Suppressor macrophage treated with lipopolysaccharide for 4 hours (primary cell): ENCODE data around the gene LCN15.

ENCODE experiments used
- DNase-seq: peaks from one replicate; pipeline ENCODE4 v3.0.0-alpha.2; 2020

LCN15 gene

DNA sequence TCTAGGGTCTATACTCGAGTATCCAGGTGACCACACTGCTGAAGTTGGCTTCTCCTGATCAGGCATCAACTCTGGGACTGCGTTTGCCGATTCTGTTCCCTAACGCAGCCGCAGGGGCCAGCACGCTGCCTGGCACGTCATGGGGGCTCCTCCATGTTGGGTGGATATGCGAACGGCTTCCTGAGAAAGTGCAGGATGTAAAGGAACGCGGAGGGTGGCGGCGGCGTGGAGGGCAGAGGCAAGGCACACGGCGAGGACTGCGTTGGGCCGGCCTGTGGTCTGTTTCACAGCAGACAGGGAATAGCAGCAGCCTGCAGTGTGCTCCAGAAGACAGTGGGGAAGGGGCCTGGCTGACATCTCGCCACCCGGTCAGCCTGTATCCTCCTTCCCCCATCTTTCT is 25.4 kb downstream of the LCN15 start:
- DNase-seq: no peak

DNA sequence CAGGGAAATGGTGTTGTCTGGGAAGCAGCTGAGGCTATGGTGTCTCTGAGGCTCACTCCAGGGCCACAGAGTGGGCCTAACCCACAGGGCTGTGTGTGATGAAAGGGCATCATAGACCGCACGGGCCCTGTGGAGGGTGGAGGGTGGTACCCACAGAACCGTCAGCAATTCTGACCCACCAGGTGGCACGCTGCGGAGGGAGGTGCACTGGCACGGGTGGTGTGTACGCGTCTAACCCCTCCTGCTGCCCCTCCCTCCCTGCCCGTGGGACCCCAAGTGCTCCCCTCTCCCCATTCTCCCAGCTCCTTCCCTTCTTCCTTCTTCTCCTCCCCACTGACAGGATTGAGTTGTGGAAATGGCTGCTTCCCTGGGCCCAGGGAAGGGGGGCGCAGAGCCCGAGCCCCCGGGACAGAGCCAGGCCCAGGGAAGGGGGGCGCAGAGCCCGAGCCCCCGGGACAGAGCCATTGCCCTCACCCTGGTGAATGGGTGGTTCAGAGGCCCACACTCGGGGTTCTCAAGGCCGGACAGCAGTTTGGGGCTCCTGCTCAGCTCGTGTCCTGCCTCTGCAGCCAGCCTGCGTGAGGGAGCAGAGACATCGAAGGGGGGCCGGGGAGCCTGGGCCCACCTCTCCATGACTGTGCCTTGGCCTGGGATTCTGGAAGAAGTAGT is 28.4 kb downstream of the LCN15 start:
- DNase-seq: no peak

DNA sequence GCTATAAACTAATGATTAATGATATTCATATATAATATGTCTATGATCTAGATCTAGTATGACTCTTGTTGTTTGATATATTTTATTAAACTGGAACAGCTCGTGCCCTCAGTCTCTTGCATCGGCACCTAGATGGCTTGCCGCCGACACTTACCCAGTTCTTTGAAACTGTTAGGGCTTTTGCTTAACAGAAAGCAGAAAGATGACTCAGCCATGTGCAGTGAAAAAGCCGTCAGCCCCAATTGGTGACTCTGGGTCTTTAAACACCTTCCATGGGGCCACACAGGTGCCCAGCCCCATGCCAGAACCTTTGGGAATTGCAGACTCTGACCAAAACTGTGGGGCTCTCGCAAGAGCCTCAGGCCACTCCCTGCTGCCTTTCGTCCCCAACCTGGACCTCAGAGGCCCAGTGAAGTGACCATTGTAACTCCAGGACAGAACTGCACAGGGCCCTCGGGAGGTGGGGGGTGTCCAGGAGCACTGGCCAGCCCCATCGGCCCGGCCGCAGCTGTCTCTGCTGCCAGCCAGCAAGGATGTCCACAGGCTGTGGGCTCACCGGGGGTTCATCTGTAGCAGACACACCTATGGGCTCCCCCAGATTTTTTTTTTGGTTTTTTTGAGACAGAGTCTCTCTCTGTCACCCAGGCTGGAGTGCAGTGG is 29.4 kb downstream of the LCN15 start:
- DNase-seq: no peak

DNA sequence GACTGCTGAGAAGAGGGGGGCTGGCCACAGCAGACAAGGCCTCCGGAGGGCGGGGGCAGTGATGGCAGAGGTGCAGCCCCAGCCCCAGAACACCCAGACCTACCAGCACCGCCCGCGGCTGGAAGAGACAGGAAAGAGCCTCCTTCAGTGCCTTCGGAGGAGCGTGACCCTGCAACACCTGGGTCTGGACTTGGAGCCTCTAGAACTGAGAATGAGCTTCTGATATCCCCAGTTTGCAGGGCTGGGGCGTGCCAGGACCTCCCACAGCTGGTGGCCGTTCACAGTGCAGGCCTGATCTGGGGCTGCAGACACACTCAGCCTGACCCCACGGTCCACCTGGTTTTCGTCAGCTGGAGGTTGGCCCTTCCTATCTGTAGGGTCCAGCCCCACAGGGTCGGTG is 30.7 kb downstream of the LCN15 start:
- DNase-seq: no peak

DNA sequence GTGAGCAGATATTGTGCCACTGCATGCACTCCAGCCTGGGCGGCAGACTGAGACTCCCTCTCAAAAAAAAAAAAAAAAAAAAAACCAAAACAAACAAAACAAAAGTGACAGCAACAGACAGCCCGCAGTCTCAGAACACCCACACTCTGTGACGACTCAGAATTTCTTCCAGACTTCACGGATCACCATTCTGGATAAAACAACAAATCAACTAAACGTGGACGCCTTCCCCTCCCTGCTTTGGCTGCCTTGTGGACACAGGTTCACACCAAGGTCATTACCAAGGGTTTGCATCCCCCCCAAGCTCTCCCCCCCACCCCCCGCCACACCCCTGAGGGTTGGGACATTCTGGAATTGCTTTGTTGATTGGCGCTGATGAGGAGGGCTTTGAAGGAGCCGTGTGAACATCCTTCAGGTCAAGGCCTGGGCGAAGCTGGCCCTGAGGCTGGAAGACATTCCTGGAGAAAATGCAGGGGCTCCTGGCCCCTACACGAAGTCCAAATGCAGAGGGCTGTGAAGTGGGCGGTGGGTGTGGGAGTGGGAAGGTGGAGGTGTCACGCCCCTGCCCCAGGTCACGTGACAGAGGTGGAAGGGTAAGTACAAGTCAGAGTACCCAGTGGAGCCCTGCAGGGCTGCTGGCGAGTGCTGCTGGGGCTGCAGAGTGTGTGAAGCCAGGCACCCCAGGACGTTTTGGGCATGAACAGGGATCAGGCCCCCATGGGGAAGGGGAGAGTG is 31.7 kb downstream of the LCN15 start:
- DNase-seq: no peak

DNA sequence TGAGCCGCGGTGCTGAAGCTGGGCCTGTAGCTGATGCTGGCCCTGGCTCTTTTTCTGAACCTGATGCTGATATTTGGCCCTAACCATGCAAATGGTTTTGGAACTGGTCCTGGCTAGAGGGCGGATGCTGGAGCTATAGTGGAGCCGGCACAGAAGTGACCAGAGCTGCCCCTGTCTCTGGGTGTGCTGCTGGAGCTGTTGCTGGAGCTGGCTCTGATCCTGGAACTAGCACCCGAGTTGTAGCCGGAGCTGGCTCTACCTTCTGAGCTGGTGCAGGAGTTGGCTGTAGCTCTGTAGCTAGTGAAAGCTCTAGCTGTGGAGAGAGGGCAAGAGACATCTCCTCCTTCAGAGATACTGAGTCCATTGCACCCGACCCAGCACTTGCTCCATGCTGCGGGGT is 34.4 kb downstream of the LCN15 start:
- DNase-seq: no peak

DNA sequence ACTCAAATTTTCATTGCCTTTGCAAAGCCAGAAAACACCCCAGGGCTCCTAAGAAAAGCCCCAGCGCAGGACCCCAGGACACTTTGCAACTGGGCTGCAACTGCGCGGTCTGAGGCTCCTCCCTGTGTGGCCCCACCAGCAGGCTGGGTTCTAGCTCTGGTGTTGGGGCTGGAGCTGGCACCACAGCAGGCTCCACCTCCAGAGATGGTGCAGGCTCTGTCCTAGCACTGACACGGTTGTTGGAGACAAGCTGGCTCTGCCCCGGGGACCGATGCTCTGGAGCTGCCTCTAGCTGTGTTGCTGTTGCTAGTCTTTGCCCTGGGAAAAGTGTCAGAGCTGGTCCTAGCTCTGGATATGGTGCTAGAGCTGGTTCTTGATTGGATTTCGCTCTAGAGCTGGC is 35.2 kb downstream of the LCN15 start:
- no peak for DNase-seq

DNA sequence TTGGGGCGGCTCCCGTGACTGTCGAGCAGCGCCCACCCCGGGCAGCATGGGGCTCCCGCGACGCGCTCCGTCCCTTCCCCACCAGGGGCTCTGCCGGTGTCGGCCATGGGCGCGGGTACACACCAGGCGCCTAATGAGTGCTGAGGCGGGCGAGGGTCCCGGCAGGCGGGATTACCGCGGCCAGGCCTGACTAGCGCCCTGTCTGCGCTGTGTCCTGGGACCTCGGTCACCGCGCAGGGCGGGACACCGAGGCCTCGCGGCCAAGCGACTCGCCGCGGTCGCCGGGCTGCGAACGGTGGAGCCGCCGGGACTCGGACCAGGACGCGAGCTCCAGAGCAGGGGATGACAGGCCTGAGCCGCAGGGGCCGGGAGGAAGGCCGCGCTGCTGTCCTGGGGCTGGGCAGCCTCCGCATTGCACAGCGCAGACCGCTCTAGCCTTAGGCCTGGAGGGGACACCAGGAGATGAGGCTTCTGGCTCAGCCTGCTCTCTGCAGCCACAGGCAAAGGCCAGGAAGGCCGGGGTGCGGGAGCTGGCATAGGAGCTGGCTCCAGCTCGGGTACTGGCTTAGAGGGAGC is 35.7 kb downstream of the LCN15 start:
- DNase-seq: peak; percentile 23

DNA sequence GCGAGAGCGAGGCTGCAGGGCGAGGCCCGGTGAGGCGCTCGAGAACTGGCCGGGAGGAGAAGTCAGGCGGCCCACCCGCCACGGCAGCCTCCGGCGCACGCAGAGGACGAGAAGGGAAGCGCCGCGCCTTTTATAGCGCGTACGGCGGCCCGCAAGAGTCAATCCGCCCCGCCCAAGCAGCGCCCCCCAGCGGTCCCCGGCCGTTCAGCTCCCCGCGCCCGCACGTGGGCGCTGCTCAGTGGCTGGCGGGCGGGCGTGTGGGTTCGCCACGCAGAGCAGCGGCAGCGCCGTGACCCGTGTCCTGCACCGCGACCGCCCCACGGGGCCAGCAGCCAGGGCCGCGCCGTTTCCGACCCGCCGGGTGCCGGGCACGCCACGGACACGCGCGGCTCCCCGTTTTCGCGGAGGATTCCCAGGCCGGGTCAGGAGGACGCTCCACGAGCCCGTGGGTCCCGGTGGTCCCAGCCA is 36.2 kb downstream of the LCN15 start:
- DNase-seq: peak; percentile 94

DNA sequence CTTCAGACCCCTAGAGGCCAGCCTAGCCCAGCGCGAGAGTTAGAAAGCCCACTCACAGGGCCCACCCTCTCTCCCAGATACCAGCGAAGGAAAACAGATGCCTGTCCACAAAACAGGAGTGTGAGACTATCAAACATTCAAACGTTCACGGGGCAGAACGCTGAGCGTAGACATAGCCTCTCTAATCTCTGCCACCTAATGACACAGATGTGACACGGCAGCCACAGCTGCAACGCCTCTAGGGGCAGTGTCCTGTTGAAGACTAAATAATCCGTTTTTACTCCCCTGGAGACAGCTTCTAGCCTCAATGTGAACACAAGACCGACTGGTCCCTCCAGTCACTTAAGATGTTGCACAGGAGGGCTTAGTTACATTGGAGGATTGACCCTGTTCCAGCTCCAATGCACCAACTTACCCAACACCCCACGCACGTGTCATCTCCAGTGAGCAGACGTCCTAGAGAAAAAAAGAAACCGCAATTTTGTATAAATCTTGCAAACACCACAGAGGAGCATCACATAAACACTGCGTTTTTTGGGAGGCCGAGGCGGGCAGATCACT is 37.6 kb downstream of the LCN15 start:
- DNase-seq: peak; percentile 55

DNA sequence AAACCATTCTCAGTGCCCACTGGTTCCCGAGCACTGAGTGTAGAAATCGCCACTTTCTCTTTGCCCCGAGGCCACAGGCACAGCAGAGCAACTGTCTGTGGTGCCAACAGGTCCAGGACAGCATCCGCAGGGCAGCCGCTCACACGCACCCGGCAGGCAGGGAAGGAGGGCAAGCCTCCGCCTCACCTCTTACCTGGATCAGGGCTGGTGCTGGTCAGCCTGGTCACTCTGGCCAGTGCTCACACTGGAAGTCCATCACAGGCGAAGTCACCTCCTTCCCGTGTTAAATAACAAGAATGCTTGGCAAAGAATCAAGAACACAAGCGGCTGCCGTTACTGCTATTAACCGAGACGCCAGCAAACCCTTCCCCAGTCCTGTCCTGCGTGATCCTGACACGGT is 38.2 kb downstream of the LCN15 start:
- no peak for DNase-seq

DNA sequence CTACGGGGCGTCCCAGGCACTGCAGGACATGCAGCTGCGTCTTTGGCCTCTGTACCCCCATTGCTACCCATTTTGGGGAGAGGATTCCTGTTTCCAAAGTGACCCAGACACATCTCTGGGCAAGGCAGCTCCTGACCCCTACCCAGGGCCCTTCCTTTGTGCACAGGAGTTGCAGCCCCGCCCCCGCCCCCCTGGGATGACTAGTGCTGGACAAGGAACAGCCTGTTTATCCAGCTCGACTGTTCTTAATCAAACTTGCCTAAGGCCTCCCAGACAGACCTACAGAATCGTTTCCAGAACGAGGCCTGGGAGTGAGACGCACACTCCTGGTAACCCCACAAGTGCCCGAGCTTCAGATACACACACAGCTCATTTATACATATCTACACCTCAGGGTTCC is 38.7 kb downstream of the LCN15 start:
- no peak for DNase-seq

DNA sequence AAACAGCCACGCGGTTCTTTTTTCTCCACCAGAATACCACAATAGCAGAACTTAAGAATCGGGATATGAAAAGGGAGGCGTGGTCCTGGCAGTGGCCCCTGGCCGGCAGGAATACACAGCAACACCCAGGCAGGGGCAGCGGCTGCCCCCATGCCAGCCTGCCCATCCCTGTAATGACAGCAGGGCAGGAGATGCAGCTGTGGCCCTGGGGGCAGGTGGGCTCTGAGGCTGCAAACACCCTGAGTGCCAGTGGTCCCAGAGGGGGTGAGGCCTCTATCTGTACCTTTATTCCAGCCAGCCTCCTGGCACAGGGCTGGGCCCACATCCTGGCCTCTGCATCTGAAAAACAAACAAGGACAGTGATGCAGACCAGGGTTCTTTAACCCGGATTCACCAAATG is 39.5 kb downstream of the LCN15 start:
- no peak for DNase-seq

DNA sequence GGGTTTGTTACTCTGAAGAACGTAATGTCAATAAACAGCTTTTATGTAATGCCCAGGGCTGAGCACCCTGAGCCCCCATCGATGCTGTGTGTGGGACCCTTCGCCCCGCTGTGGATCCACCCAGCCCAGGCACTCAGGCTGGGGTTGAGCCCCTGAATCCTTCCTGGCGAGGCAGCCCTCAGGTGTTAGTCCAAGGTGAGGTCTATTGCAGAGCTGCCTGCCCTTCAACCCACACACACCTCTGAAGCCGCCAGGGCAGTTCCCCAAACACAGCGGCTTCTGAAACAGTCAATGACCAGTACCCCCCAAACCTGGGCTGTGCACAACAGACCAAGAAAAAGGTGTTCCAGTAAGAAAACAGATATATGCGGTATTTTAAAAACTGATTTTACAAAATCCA is 40.3 kb downstream of the LCN15 start:
- no peak for DNase-seq

DNA sequence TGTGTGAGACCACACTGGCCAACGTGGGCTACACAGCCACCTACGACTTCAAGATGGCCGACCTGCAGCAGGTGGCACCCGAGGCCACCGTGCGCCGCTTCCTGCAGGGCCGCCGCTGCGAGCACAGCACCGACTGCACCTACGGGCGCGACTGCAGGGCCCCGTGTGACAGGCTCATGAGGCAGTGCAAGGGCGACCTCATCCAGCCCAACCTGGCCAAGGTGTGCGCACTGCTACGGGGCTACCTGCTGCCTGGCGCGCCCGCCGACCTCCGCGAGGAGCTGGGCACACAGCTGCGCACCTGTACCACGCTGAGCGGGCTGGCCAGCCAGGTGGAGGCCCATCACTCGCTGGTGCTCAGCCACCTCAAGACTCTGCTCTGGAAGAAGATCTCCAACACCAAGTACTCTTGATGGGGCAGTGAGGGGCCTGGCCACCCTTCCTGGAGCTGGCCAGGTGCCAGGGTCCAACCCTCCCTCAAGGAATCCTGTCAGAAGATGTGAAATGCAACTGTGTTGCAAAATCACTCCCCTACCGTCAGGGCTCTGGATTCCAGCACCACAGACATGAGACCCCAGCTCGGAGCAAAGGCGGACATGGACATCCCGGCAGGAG is 40.8 kb downstream of the LCN15 start:
- no peak for DNase-seq

DNA sequence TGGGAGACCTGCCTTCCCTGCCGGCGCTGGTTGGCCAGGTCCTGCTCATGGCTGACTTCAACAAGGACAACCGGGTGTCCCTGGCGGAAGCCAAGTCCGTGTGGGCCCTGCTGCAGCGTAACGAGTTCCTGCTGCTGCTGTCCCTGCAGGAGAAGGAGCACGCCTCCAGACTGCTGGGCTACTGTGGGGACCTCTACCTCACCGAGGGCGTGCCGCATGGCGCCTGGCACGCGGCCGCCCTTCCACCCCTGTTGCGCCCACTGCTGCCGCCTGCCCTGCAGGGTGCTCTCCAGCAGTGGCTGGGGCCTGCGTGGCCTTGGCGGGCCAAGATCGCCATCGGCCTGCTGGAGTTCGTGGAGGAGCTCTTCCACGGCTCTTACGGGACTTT is 41.4 kb downstream of the LCN15 start:
- no peak for DNase-seq

DNA sequence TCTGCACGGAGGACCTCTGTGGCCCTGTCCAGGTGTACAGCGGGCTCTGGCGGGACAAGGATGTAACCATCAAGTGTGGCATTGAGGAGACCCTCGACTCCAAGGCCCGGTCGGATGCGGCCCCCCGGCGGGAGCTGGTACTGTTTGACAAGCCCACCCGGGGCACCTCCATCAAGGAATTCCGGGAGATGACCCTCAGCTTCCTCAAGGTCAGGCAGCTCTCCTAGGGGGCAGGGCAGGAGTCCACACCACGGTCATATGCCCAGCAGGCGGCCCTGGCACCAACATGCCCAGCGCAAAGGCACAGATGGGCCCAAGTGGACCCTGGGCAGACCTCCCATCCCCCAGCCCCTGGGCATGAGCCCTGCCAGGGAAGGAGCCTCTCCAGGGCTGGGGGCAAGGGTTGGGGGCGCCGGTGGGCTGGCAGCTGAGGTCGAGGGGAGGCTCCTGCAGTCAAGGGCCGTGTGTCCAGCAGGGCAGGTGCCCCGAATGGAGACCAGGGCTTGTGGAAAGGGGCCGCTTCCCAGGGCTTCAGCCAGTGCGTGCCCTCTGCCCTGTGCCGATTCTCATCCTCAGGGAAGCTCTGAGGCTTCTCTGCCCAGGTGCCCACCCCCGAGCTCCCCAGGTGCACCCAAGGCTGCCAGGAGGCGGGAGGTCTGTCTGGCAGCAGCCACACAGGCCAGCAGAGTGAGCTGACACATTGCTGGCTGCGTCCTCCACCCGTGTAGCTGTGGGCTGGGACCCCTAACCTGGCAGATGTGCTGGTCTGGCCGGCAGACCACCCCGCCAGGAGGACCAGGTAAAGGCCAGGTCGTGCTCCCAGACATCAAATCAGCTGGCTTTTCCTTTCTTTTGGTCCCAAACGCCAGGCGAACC is 42.0 kb downstream of the LCN15 start:
- no peak for DNase-seq

DNA sequence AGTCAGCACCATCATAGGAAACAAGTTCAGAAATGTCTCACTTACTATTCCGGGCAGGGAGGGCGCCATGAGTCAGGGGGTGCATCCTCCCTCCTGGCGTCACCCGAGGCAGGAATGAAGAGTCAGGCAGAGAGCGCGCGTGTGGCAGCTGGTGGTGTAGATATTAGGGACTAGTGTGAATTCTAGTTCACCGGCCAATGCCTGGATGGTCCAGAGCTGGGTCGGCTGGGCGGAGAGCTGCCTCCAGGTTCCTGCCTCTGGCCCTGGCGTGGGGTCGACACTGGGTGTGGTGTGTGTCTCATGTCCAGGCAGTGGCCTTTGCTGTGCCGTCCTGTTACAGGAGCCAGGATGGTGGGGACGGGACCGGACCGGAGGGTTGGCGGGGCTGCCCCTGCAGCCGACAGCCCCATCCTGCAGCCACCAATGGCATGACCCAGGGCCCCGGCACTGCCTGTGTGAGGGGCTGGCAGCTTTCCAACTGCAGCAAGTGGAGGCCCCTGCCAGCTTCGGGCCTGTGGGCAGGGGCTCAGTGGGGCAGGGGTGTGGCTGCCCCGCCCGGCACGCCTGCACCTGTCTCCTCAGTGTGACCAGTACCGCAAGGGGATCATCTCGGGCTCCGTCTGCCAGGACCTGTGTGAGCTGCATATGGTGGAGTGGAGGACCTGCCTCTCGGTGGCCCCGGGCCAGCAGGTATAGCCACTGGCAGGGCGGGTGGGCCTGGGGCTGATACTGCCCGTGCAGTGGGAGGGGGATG is 42.8 kb downstream of the LCN15 start:
- DNase-seq: no peak

DNA sequence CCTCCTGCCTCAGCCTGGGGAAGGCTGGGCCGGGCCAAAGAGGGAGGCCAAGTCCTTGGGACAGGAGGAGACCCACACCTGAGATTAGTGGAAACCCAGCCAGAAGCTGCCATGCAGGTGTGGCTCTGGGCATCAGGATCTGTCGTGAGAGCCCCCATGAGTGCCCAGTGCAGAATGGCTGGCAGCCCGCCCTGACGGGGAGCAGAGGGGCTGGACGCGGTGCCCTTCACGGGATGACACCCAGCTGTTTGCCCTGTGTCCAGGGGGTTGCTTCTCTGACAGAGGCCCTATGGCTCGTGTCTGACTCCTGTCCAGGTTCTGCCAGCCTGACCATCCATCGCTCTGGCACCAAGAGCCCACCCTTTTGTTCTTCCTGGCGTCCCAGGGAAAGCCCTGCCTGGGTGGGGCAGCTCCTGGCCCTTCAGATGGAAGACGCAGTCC is 43.4 kb downstream of the LCN15 start:
- no peak for DNase-seq

DNA sequence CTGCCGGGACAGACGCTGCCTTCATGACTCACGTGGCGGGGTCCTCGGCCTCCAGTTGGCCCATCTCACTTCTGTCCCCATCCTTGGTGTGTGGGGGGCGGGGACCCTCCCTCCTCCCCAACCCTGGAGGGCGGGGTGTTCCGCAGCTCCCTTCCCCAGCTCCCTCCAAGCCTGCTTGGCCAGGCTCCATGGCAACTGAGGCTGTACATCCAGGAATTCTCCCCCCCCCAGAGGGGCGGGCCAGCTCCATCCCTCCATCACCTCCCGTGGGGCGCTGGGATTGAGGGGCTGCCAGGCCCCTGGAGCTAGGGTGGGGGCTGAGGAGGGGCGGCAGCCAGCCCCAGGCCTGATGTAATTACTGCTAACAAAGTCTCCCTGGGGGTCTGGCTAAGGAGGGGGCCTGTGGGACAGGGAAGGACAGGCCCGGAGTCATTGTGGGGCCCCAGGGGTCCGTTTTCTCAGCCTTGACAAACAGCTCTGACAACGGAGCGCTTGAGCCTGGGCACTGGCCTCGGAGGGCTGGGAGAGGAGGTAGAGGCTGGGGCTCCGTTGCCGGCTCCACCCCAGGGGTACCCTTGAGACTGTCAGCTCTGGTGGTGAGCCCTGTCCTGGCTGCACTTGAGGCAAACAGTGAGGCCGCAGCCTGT is 43.9 kb downstream of the LCN15 start:
- DNase-seq: no peak
